Smooth muscle cell (in vitro differentiated cells): ENCODE measurements around the gene RTP4. TPM values are rescaled to one million over a fixed set of nuclear protein-coding genes. Genes with fewer than 3 reads are reported as not detected.
"Not testable (repeated sequence)": the region's sequence is repeated elsewhere in the genome, so short reads cannot be mapped to it uniquely, and the experiment has no call there.

ENCODE experiments used
- DNase-seq: peaks from one replicate; lab custom pipeline; 2025; ENCODE audit not compliant: unreplicated experiment; lab: John Stamatoyannopoulos, UW
- H2AFZ ChIP-seq: fragments of 200-600 bp; sonication (generic); 2 replicates; pipeline ENCODE4 v1.6.0; 2016; ENCODE audit warnings: antibody characterized with exemption, low read depth, mild to moderate bottlenecking
- H3F3A ChIP-seq: fragments of 200-600 bp; sonication (generic); 2 replicates; pipeline ENCODE4 v1.6.0; 2017; ENCODE audit warnings: antibody characterized with exemption, low read depth
- H3K27ac ChIP-seq: fragments of 200-600 bp; sonication (generic); 2 replicates; pipeline ENCODE4 v1.5.1; 2016; ENCODE audit warnings: low read depth, mild to moderate bottlenecking
- H3K27me3 ChIP-seq: fragments of 200-600 bp; sonication (generic); 2 replicates; pipeline ENCODE4 v1.6.1; 2016; ENCODE audit warnings: low read depth, mild to moderate bottlenecking
- H3K36me3 ChIP-seq: fragments of 200-600 bp; sonication (generic); 2 replicates; pipeline ENCODE4 v1.5.1; 2016; ENCODE audit warnings: low read depth
- H3K4me1 ChIP-seq: fragments of 200-600 bp; sonication (generic); 2 replicates; pipeline ENCODE4 v1.5.1; 2016; ENCODE audit warnings: low read depth
- H3K4me2 ChIP-seq: fragments of 200-600 bp; sonication (generic); 2 replicates; pipeline ENCODE4 v1.6.0; 2016; ENCODE audit warnings: mild to moderate bottlenecking
- H3K4me3 ChIP-seq: fragments of 200-600 bp; sonication (generic); 2 replicates; pipeline ENCODE4 v1.5.1; 2016; ENCODE audit warnings: mild to moderate bottlenecking
- H3K79me2 ChIP-seq: fragments of 200-600 bp; sonication (generic); 2 replicates; pipeline ENCODE4 v1.6.0; 2016; ENCODE audit warnings: low read depth, mild to moderate bottlenecking
- H3K9ac ChIP-seq: fragments of 200-600 bp; sonication (generic); 2 replicates; pipeline ENCODE4 v1.6.0; 2016; ENCODE audit warnings: low read depth
- H3K9me3 ChIP-seq: fragments of 200-600 bp; sonication (generic); replicated peaks from 2 replicates; pipeline ENCODE4 v1.5.1; 2016; ENCODE audit warnings: low read depth
- H4K20me1 ChIP-seq: fragments of 200-600 bp; sonication (generic); 2 replicates; pipeline ENCODE4 v1.6.0; 2016; ENCODE audit warnings: low read depth
- WGBS: methylation state at CpG from one replicate; pipeline ENCODE4 v1.1.7; 2016; ENCODE audit warnings: low lambda C conversion rate; 5-methylcytosine and 5-hydroxymethylcytosine counted together
- polyA plus RNA-seq: library from polyadenylated mRNA; unstranded; fragments of >200 nt; fragmentation: Nextera tagmentation; extraction: Ambion mirVana; gene quantifications from 2 replicates; pipeline ENCODE4 v1.2.1, GENCODE V29; 2016
- total RNA-seq: library from RNA; depleted of rRNA; stranded (reverse); fragments of >200 nt; gene quantifications from 2 replicates; pipeline ENCODE4 v1.2.3, GENCODE V29; 2014
- TF ChIP-seq, protein P1 (sequence below): fragments of 200-600 bp; sonication (generic); IDR thresholded peaks from 2 replicates; pipeline ENCODE4 v1.5.1; 2017; ENCODE audit warnings: borderline replicate concordance, mild to moderate bottlenecking, antibody characterized with exemption; ENCODE audit not compliant: insufficient read depth, poor library complexity, severe bottlenecking

RTP4 gene
- total and polyA plus RNA-seq, 2 experiments from 2014 or later = 0.53 TPM; not detected in 1

GRCh38 chr3:187400756-187401155, 32.6 kb downstream of the RTP4 start:
- no peaks in the 10 kb centered on the region for H3K79me2 ChIP-seq
- no peaks in the 10 kb centered on the region for H3K27me3 ChIP-seq
- H3K4me1 ChIP-seq = no peaks in the 10 kb centered on the region
- no peak overlapping the region for H3K9ac ChIP-seq
- H3K9me3 ChIP-seq = no peaks in the 10 kb centered on the region
- 91% methylated on average over 3 of the region's 3 CpGs for WGBS
- no peaks in the 10 kb centered on the region for H3K36me3 ChIP-seq
- H3F3A ChIP-seq = no peaks in the 10 kb centered on the region
- DNase-seq = no peak
- H4K20me1 ChIP-seq = no peaks in the 10 kb centered on the region
- H2AFZ ChIP-seq = no peak overlapping the region
- TF ChIP-seq, protein P1, sequence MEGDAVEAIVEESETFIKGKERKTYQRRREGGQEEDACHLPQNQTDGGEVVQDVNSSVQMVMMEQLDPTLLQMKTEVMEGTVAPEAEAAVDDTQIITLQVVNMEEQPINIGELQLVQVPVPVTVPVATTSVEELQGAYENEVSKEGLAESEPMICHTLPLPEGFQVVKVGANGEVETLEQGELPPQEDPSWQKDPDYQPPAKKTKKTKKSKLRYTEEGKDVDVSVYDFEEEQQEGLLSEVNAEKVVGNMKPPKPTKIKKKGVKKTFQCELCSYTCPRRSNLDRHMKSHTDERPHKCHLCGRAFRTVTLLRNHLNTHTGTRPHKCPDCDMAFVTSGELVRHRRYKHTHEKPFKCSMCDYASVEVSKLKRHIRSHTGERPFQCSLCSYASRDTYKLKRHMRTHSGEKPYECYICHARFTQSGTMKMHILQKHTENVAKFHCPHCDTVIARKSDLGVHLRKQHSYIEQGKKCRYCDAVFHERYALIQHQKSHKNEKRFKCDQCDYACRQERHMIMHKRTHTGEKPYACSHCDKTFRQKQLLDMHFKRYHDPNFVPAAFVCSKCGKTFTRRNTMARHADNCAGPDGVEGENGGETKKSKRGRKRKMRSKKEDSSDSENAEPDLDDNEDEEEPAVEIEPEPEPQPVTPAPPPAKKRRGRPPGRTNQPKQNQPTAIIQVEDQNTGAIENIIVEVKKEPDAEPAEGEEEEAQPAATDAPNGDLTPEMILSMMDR = no peak
- no peak overlapping the region for H3K4me2 ChIP-seq
- no peak overlapping the region for H3K27ac ChIP-seq
- H3K4me3 ChIP-seq = no peak overlapping the region

- Histone ChIP-seq H3F3A (no peaks in the 10 kb centered on the region), H3K9me3 (no peaks in the 10 kb centered on the region), H3K9ac (no peak overlapping the region), H3K27me3 (no peaks in the 10 kb centered on the region), H2AFZ (no peak overlapping the region), H4K20me1 (no peaks in the 10 kb centered on the region), H3K4me1 (no peaks in the 10 kb centered on the region), H3K27ac (no peak overlapping the region), H3K79me2 (no peaks in the 10 kb centered on the region), H3K4me3 (no peak overlapping the region), H3K36me3 (no peaks in the 10 kb centered on the region), H3K4me2 (no peak overlapping the region)
- DNase-seq = no peak
- 79% methylated on average over 4 of the region's 4 CpGs for WGBS
- TF ChIP-seq, protein P1 = no peak
Observed at GRCh38 chr3:187401856-187402255, 33.7 kb downstream of the RTP4 start.

DNA sequence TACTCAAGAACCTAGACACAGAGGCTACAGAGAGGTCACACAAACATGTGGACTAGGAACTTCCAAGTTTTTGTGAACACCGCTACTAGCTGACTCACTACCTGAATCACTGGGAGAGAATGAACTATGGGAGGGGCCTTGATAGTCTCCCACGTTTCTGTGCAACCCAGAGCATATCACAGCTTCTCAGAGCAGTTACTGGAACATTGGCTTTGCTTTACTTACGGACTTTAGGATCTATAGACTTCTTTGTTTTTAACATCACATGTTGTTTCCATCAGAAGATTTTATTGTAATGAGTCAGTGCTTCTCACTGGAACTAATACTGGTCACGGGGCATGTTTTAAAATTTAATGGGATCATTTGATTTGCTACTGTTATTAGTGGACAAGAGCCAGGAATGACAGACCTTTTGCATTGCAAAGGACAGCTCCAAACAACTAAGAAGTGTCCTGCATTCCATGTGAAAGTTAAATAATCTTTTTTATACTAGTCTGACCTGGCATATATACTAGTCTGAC, 35.6 kb downstream of the RTP4 start:
- Histone ChIP-seq H3K4me3 (no peak overlapping the region), H3K27me3 (no peaks in the 10 kb centered on the region), H3K27ac (peak overlapping the region; percentile 21), H3K79me2 (no peaks in the 10 kb centered on the region), H2AFZ (no peak overlapping the region), H3K9ac (no peak overlapping the region), H3K4me2 (peak overlapping the region; percentile 36), H3F3A (no peaks in the 10 kb centered on the region), H3K4me1 (no peaks in the 10 kb centered on the region), H3K9me3 (no peaks in the 10 kb centered on the region), H4K20me1 (no peaks in the 10 kb centered on the region), H3K36me3 (no peaks in the 10 kb centered on the region)
- 5% methylated on average over 4 of the region's 4 CpGs for WGBS
- TF ChIP-seq, protein P1 = no peak
- DNase-seq = no peak

DNA sequence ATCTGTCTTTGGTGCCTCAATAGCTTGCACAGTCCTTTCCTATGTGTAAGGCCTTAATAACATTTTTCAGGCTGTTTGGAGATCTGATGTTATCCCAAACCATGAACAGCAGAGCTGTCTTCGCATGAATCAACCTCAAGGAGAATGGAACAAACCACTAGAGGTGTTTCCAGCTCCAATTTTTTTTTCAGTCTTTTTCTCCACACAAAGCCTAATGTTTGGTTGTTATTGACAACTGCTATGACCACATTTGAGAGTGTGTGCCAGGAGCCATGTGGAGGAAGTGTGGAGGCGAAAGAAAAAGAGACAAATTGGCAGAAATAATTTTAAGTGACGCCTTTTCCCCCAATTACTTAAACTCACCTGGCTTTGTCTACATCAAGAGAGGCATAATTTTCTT, 38.7 kb downstream of the RTP4 start:
- Histone ChIP-seq H3K36me3 (no peaks in the 10 kb centered on the region), H3F3A (peaks cover 7% of the 10 kb centered on the region), H3K27me3 (no peaks in the 10 kb centered on the region), H3K79me2 (no peaks in the 10 kb centered on the region), H3K9me3 (no peaks in the 10 kb centered on the region), H3K4me3 (no peak overlapping the region), H3K9ac (no peak overlapping the region), H4K20me1 (no peaks in the 10 kb centered on the region), H3K4me1 (peaks cover 7% of the 10 kb centered on the region), H2AFZ (no peak overlapping the region), H3K4me2 (no peak overlapping the region), H3K27ac (no peak overlapping the region)
- WGBS = 96% methylated on average over 3 of the region's 3 CpGs
- DNase-seq = no peak
- TF ChIP-seq, protein P1 = no peak

GRCh38 chr3:187411991-187412781, 44.0 kb downstream of the RTP4 start:
- not testable (repeated sequence) for H3K36me3 ChIP-seq, H3K27me3 ChIP-seq, H3F3A ChIP-seq, H3K9ac ChIP-seq, H3K4me2 ChIP-seq, H4K20me1 ChIP-seq, H3K27ac ChIP-seq, H3K79me2 ChIP-seq, H3K9me3 ChIP-seq, H3K4me1 ChIP-seq, DNase-seq, H2AFZ ChIP-seq
- WGBS = 37% methylated on average over 11 of the region's 35 CpGs
- peak overlapping the region; percentile 28 for H3K4me3 ChIP-seq
